ENCODE data around the gene ROBO1. TPM values are rescaled to one million over a fixed set of nuclear protein-coding genes. Genes with fewer than 3 reads are reported as not detected.

The ROBO1 gene
- total RNA-seq, 1 donor from 2014 or later = 78.0 TPM

DNA sequence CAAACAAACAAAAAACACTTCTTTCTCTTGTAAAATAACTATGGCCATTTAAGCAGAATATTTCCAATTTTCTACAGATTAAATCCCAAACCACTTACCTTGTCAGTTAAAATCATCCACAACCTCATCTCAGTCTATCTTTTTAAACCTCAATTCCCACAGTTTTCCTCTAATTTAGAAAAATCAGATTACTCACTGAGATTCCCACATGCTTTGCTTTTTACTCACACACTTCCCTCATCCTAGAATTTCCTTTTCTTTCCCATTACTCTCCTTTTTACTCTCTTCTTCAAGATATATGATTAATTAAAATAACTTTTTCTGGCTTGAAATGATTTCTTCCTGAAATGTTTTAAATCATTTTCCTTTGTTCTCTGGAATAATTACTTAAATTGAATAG lies 790.7 kb downstream of the ROBO1 start:
- H3K4me1 Mint-ChIP-seq (ENCODE audit: low read depth) = peaks cover 20% of the 10 kb centered on the region

DNA sequence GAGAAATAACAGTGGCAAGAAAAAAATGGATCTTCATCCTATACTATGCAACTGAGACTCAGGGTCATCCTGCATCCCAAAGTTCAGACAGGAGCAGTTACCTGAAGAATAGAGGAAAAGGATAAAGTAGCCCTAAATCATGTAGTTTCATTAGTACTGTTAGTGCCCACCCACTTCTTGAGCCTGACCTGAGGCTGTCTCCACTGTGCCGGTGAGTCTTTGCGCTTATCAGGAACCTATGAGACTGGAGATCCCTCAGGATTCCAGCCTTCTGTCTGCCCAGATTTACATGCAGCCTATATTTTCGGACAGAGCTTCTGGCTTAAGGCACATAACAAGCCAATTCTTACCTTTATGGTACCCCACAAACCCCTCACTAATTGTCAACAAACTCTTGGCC lies 791.6 kb downstream of the ROBO1 start:
- DNase-seq (ENCODE audit: low spot score, unreplicated experiment) = no peak
- H3K9me3 Mint-ChIP-seq (ENCODE audit: low read depth) = no peaks in the 10 kb centered on the region
- TF ChIP-seq, protein P1, sequence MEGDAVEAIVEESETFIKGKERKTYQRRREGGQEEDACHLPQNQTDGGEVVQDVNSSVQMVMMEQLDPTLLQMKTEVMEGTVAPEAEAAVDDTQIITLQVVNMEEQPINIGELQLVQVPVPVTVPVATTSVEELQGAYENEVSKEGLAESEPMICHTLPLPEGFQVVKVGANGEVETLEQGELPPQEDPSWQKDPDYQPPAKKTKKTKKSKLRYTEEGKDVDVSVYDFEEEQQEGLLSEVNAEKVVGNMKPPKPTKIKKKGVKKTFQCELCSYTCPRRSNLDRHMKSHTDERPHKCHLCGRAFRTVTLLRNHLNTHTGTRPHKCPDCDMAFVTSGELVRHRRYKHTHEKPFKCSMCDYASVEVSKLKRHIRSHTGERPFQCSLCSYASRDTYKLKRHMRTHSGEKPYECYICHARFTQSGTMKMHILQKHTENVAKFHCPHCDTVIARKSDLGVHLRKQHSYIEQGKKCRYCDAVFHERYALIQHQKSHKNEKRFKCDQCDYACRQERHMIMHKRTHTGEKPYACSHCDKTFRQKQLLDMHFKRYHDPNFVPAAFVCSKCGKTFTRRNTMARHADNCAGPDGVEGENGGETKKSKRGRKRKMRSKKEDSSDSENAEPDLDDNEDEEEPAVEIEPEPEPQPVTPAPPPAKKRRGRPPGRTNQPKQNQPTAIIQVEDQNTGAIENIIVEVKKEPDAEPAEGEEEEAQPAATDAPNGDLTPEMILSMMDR (IDR thresholded peaks at IDR 0.05; ENCODE audit: unreplicated experiment) = no peak
- no peaks in the 10 kb centered on the region for H3K27me3 Mint-ChIP-seq
- no peak overlapping the region for H3K4me3 Mint-ChIP-seq (ENCODE audit: low read depth)
- no peak overlapping the region for H3K27ac Mint-ChIP-seq
- peaks cover 16% of the 10 kb centered on the region for H3K4me1 Mint-ChIP-seq (ENCODE audit: low read depth)
- H3K36me3 Mint-ChIP-seq (ENCODE audit: insufficient read depth) = peaks cover 1% of the 10 kb centered on the region

More for the DNA sequence above, 790.7 kb downstream of the ROBO1 start:
- Mint-ChIP-seq H3K9me3 (ENCODE audit: low read depth) (no peaks in the 10 kb centered on the region), H3K27ac (no peak overlapping the region), H3K36me3 (ENCODE audit: insufficient read depth) (peaks cover 1% of the 10 kb centered on the region), H3K27me3 (no peaks in the 10 kb centered on the region), H3K4me3 (ENCODE audit: low read depth) (no peak overlapping the region)
- TF ChIP-seq, protein P1 (IDR thresholded peaks at IDR 0.05; ENCODE audit: unreplicated experiment) = no peak
- DNase-seq (ENCODE audit: low spot score, unreplicated experiment) = no peak

GRCh38 chr3:78974181-78974790 lies 793.5 kb downstream of the ROBO1 start:
- DNase-seq (ENCODE audit: low spot score, unreplicated experiment) = no peak
- Mint-ChIP-seq H3K27ac (no peak overlapping the region), H3K4me1 (ENCODE audit: low read depth) (peaks cover 12% of the 10 kb centered on the region), H3K36me3 (ENCODE audit: insufficient read depth) (peaks cover 1% of the 10 kb centered on the region), H3K4me3 (ENCODE audit: low read depth) (no peak overlapping the region), H3K9me3 (ENCODE audit: low read depth) (no peaks in the 10 kb centered on the region), H3K27me3 (no peaks in the 10 kb centered on the region)
- TF ChIP-seq, protein P1 (IDR thresholded peaks at IDR 0.05; ENCODE audit: unreplicated experiment) = no peak

- no peaks in the 10 kb centered on the region for H3K27me3 Mint-ChIP-seq
- H3K4me1 Mint-ChIP-seq (ENCODE audit: low read depth) = peaks cover 3% of the 10 kb centered on the region
- no peaks in the 10 kb centered on the region for H3K9me3 Mint-ChIP-seq (ENCODE audit: low read depth)
- H3K27ac Mint-ChIP-seq = no peak overlapping the region
- H3K36me3 Mint-ChIP-seq (ENCODE audit: insufficient read depth) = peaks cover 1% of the 10 kb centered on the region
- TF ChIP-seq, protein P1 (IDR thresholded peaks at IDR 0.05; ENCODE audit: unreplicated experiment) = no peak
- H3K4me3 Mint-ChIP-seq (ENCODE audit: low read depth) = no peak overlapping the region
- DNase-seq (ENCODE audit: low spot score, unreplicated experiment) = no peak
Measured at GRCh38 chr3:78972617-78973301, 795.0 kb downstream of the ROBO1 start.

GRCh38 chr3:78970656-78971055 lies 797.1 kb downstream of the ROBO1 start:
- DNase-seq (ENCODE audit: low spot score, unreplicated experiment) = no peak
- H3K9me3 Mint-ChIP-seq (ENCODE audit: low read depth) = peaks cover 4% of the 10 kb centered on the region
- TF ChIP-seq, protein P1 (IDR thresholded peaks at IDR 0.05; ENCODE audit: unreplicated experiment) = no peak
- no peak overlapping the region for H3K27ac Mint-ChIP-seq
- H3K4me1 Mint-ChIP-seq (ENCODE audit: low read depth) = no peaks in the 10 kb centered on the region
- H3K4me3 Mint-ChIP-seq (ENCODE audit: low read depth) = no peak overlapping the region
- H3K27me3 Mint-ChIP-seq = no peaks in the 10 kb centered on the region
- H3K36me3 Mint-ChIP-seq (ENCODE audit: insufficient read depth) = peaks cover 1% of the 10 kb centered on the region
